Skeletal muscle satellite cell (primary cell): Measurements from ENCODE around the gene HSBP1L1.

ENCODE experiments used
- H3K27me3 ChIP-seq: 2 replicates; pipeline ENCODE4 v1.7.0; 2013; ENCODE audit warnings: low read length; ENCODE audit not compliant: control insufficient read depth, insufficient read depth
- H3K36me3 ChIP-seq: 2 replicates; pipeline ENCODE4 v1.7.0; 2013; ENCODE audit warnings: mild to moderate bottlenecking, control low read depth, low read length; ENCODE audit not compliant: insufficient read depth
- H3K4me1 ChIP-seq: 2 replicates; pipeline ENCODE4 v1.7.0; 2013; ENCODE audit warnings: low read length; ENCODE audit not compliant: control insufficient read depth, insufficient read depth
- H3K4me2 ChIP-seq: 2 replicates; pipeline ENCODE4 v1.7.0; 2013; ENCODE audit warnings: mild to moderate bottlenecking, low read length
- H3K4me3 ChIP-seq: 2 replicates; pipeline ENCODE4 v1.7.0; 2013; ENCODE audit warnings: low read length
- H3K9ac ChIP-seq: 2 replicates; pipeline ENCODE4 v1.7.0; 2013; ENCODE audit warnings: mild to moderate bottlenecking, low read depth, low read length, moderate library complexity
- H3K9me3 ChIP-seq: replicated peaks from 2 replicates; pipeline ENCODE4 v1.7.0; 2013; ENCODE audit warnings: mild to moderate bottlenecking, control low read depth, low read length

The HSBP1L1 gene

GRCh38 chr18:79971986-79972385 lies 7.5 kb downstream of the HSBP1L1 start:
- Histone ChIP-seq H3K36me3 (peaks cover 67% of the 10 kb centered on the region), H3K4me1 (no peaks in the 10 kb centered on the region), H3K9me3 (no peaks in the 10 kb centered on the region), H3K4me3 (no peak overlapping the region), H3K27me3 (no peaks in the 10 kb centered on the region), H3K4me2 (no peak overlapping the region), H3K9ac (no peak overlapping the region)

- no peak overlapping the region for H3K4me3 ChIP-seq
- H3K27me3 ChIP-seq, result no peaks in the 10 kb centered on the region
- H3K9me3 ChIP-seq, result no peaks in the 10 kb centered on the region
- no peak overlapping the region for H3K9ac ChIP-seq
- no peaks in the 10 kb centered on the region for H3K4me1 ChIP-seq
- H3K4me2 ChIP-seq, result no peak overlapping the region
- H3K36me3 ChIP-seq, result peaks cover 67% of the 10 kb centered on the region
Measured at GRCh38 chr18:79972720-79973119, 8.3 kb downstream of the HSBP1L1 start.

GRCh38 chr18:79973517-79973916 lies 9.1 kb downstream of the HSBP1L1 start:
- Histone ChIP-seq H3K36me3 (peaks cover 67% of the 10 kb centered on the region), H3K9ac (no peak overlapping the region)

GRCh38 chr18:79974025-79974654 lies 9.7 kb downstream of the HSBP1L1 start:
- Histone ChIP-seq H3K9me3 (no peaks in the 10 kb centered on the region), H3K4me3 (no peak overlapping the region), H3K27me3 (no peaks in the 10 kb centered on the region), H3K4me2 (no peak overlapping the region), H3K36me3 (peaks cover 68% of the 10 kb centered on the region), H3K9ac (no peak overlapping the region), H3K4me1 (no peaks in the 10 kb centered on the region)

More at GRCh38 chr18:79973517-79973916, 9.1 kb downstream of the HSBP1L1 start:
- Histone ChIP-seq H3K27me3 (no peaks in the 10 kb centered on the region), H3K9me3 (no peaks in the 10 kb centered on the region), H3K4me1 (no peaks in the 10 kb centered on the region), H3K4me3 (no peak overlapping the region), H3K4me2 (no peak overlapping the region)

GRCh38 chr18:79975043-79975442 lies 10.6 kb downstream of the HSBP1L1 start:
- H3K9ac ChIP-seq, result no peak overlapping the region
- no peaks in the 10 kb centered on the region for H3K9me3 ChIP-seq
- no peak overlapping the region for H3K4me3 ChIP-seq
- H3K4me1 ChIP-seq, result no peaks in the 10 kb centered on the region
- H3K27me3 ChIP-seq, result no peaks in the 10 kb centered on the region
- H3K4me2 ChIP-seq, result no peak overlapping the region
- peaks cover 65% of the 10 kb centered on the region for H3K36me3 ChIP-seq

- no peak overlapping the region for H3K9ac ChIP-seq
- peaks cover 54% of the 10 kb centered on the region for H3K36me3 ChIP-seq
Measured at GRCh38 chr18:79975985-79976680, 11.7 kb downstream of the HSBP1L1 start.

GRCh38 chr18:79979843-79980242 lies 15.4 kb downstream of the HSBP1L1 start:
- Histone ChIP-seq H3K36me3 (peaks cover 32% of the 10 kb centered on the region), H3K4me2 (no peak overlapping the region), H3K9ac (no peak overlapping the region), H3K4me3 (no peak overlapping the region), H3K4me1 (peaks cover 5% of the 10 kb centered on the region), H3K9me3 (no peaks in the 10 kb centered on the region), H3K27me3 (no peaks in the 10 kb centered on the region)

More at GRCh38 chr18:79975985-79976680, 11.7 kb downstream of the HSBP1L1 start:
- Histone ChIP-seq H3K4me2 (no peak overlapping the region), H3K4me3 (no peak overlapping the region), H3K9me3 (no peaks in the 10 kb centered on the region), H3K27me3 (no peaks in the 10 kb centered on the region), H3K4me1 (no peaks in the 10 kb centered on the region)

GRCh38 chr18:79980585-79980984 lies 16.1 kb downstream of the HSBP1L1 start:
- no peak overlapping the region for H3K4me2 ChIP-seq
- H3K4me1 ChIP-seq, result peaks cover 5% of the 10 kb centered on the region
- H3K4me3 ChIP-seq, result no peak overlapping the region
- H3K9me3 ChIP-seq, result no peaks in the 10 kb centered on the region
- H3K27me3 ChIP-seq, result no peaks in the 10 kb centered on the region
- H3K9ac ChIP-seq, result no peak overlapping the region
- peaks cover 30% of the 10 kb centered on the region for H3K36me3 ChIP-seq

GRCh38 chr18:79982736-79983135 lies 18.3 kb downstream of the HSBP1L1 start:
- no peak overlapping the region for H3K4me2 ChIP-seq
- H3K4me3 ChIP-seq, result no peak overlapping the region
- no peaks in the 10 kb centered on the region for H3K9me3 ChIP-seq
- no peaks in the 10 kb centered on the region for H3K27me3 ChIP-seq
- peaks cover 22% of the 10 kb centered on the region for H3K36me3 ChIP-seq
- H3K9ac ChIP-seq, result no peak overlapping the region
- H3K4me1 ChIP-seq, result peaks cover 13% of the 10 kb centered on the region

GRCh38 chr18:79983253-79983652 lies 18.8 kb downstream of the HSBP1L1 start:
- no peak overlapping the region for H3K9ac ChIP-seq
- H3K9me3 ChIP-seq, result no peaks in the 10 kb centered on the region
- H3K4me2 ChIP-seq, result no peak overlapping the region
- H3K36me3 ChIP-seq, result peaks cover 22% of the 10 kb centered on the region
- H3K27me3 ChIP-seq, result no peaks in the 10 kb centered on the region
- no peak overlapping the region for H3K4me3 ChIP-seq
- peaks cover 13% of the 10 kb centered on the region for H3K4me1 ChIP-seq

- no peaks in the 10 kb centered on the region for H3K9me3 ChIP-seq
- H3K4me2 ChIP-seq, result no peak overlapping the region
- H3K9ac ChIP-seq, result no peak overlapping the region
- H3K36me3 ChIP-seq, result peaks cover 22% of the 10 kb centered on the region
- peaks cover 13% of the 10 kb centered on the region for H3K4me1 ChIP-seq
- H3K27me3 ChIP-seq, result no peaks in the 10 kb centered on the region
- H3K4me3 ChIP-seq, result no peak overlapping the region
Measured at GRCh38 chr18:79983793-79984192, 19.4 kb downstream of the HSBP1L1 start.

GRCh38 chr18:79985172-79985571 lies 20.7 kb downstream of the HSBP1L1 start:
- no peak overlapping the region for H3K4me2 ChIP-seq
- peaks cover 18% of the 10 kb centered on the region for H3K36me3 ChIP-seq
- H3K9me3 ChIP-seq, result no peaks in the 10 kb centered on the region
- no peak overlapping the region for H3K9ac ChIP-seq
- no peak overlapping the region for H3K4me3 ChIP-seq
- no peaks in the 10 kb centered on the region for H3K27me3 ChIP-seq
- H3K4me1 ChIP-seq, result peaks cover 17% of the 10 kb centered on the region
